Retinal pigment epithelial cell (primary cell): ENCODE data around the gene FFAR1.
A peak's percentile ranks its signal among the peaks of the same experiment; 100 is the strongest.

ENCODE experiments used
- DNase-seq: peaks from one replicate; pipeline ENCODE4 v3.0.0-alpha.2; 2010; ENCODE audit warnings: low read depth
- H3K4me3 ChIP-seq: 2 replicates; pipeline ENCODE4 v1.5.1; 2011; ENCODE audit warnings: mild to moderate bottlenecking, low read length, control low read depth, moderate library complexity
- CTCF ChIP-seq: conservative IDR thresholded peaks from 2 replicates; pipeline ENCODE4 v1.5.1; 2011; ENCODE audit warnings: low read depth, low read length, control low read depth, inconsistent platforms

FFAR1 gene

GRCh38 chr19:35314858-35315470 is 32.7 kb upstream of the FFAR1 start:
- no peak overlapping the region for H3K4me3 ChIP-seq
- DNase-seq: no peak
- no peak for TF ChIP-seq CTCF

- no peak overlapping the region for H3K4me3 ChIP-seq
- DNase-seq: no peak
- no peak for TF ChIP-seq CTCF
Measured at GRCh38 chr19:35315883-35316282, 31.8 kb upstream of the FFAR1 start.

- DNase-seq: no peak
- TF ChIP-seq CTCF: no peak
- no peak overlapping the region for H3K4me3 ChIP-seq
Measured at GRCh38 chr19:35316560-35316959, 31.1 kb upstream of the FFAR1 start.

GRCh38 chr19:35317464-35318043 is 30.1 kb upstream of the FFAR1 start:
- TF ChIP-seq CTCF: no peak
- no peak overlapping the region for H3K4me3 ChIP-seq
- DNase-seq: no peak

- TF ChIP-seq CTCF: no peak
- peak; percentile 35 for DNase-seq
- no peak overlapping the region for H3K4me3 ChIP-seq
Measured at GRCh38 chr19:35318679-35319448, 28.8 kb upstream of the FFAR1 start.

- TF ChIP-seq CTCF: no peak
- H3K4me3 ChIP-seq: no peak overlapping the region
Measured at GRCh38 chr19:35320065-35320713, 27.5 kb upstream of the FFAR1 start.

More at GRCh38 chr19:35320065-35320713, 27.5 kb upstream of the FFAR1 start:
- no peak for DNase-seq
